Peyer's patch (tissue), 4 donors: Measurements from ENCODE around the gene STK17A. TPM values are rescaled to one million over a fixed set of nuclear protein-coding genes. Genes with fewer than 3 reads are reported as not detected.

Source experiments
- DNase-seq, 3 donors: peaks; one replicate each; pipeline ENCODE4 v3.0.0-alpha.2; 2017 to 2019
- H3K27ac ChIP-seq, 4 donors: fragments of 200-600 bp; sonication (generic); one replicate each; pipeline ENCODE4 v1.5.1; 2016 to 2019
- H3K27me3 ChIP-seq, 2 donors: fragments of 200-600 bp; sonication (generic); one replicate each; pipeline ENCODE4 v1.5.1; 2019
- H3K36me3 ChIP-seq, 3 donors: fragments of 200-600 bp; sonication (generic); one replicate each; pipeline ENCODE4 v1.5.1; 2016 to 2019
- H3K4me1 ChIP-seq, 4 donors: fragments of 200-600 bp; sonication (generic); one replicate each; pipeline ENCODE4 v1.5.1; 2016 to 2019
- H3K4me3 ChIP-seq, 4 donors: fragments of 200-600 bp; sonication (generic); 1 replicate in 3 of 4; 2 replicates in 1 of 4; pipeline ENCODE4 v1.5.1; 2016 to 2019; ENCODE audit warnings: mild to moderate bottlenecking in 1 of 4
- H3K9me3 ChIP-seq, 4 donors: fragments of 200-600 bp; sonication (generic); one replicate each; pipeline ENCODE4 v1.5.1; 2016 to 2019; ENCODE audit warnings: mild to moderate bottlenecking in 1 of 4
- POLR2A ChIP-seq, 2 donors: fragments of 450-650 bp; IDR thresholded peaks; one replicate each; pipeline ENCODE4 v1.5.1; 2017; ENCODE audit warnings: antibody characterized with exemption in 2 of 2, mild to moderate bottlenecking in 2 of 2, moderate library complexity in 2 of 2
- total RNA-seq, 4 donors: library from RNA; depleted of rRNA; stranded (reverse); fragments of >200 nt; gene quantifications; one replicate each; pipeline ENCODE4 v1.1.0, GENCODE V29; 2016
- TF ChIP-seq, protein P1 (sequence below), 6 experiments: fragments of 450-650 bp in 4 of 6; fragments of 200-600 bp in 2 of 6; sonication (generic) in 1 of 6; IDR thresholded peaks; one replicate each; pipeline ENCODE4 v1.5.1; 2017 to 2019; ENCODE audit warnings: antibody characterized with exemption in 6 of 6, mild to moderate bottlenecking in 3 of 6, moderate library complexity in 1 of 6

Gene STK17A
- total RNA-seq, 4 donors from 2014 or later, result 16.0 to 66.8 (median 17.7) TPM

DNA sequence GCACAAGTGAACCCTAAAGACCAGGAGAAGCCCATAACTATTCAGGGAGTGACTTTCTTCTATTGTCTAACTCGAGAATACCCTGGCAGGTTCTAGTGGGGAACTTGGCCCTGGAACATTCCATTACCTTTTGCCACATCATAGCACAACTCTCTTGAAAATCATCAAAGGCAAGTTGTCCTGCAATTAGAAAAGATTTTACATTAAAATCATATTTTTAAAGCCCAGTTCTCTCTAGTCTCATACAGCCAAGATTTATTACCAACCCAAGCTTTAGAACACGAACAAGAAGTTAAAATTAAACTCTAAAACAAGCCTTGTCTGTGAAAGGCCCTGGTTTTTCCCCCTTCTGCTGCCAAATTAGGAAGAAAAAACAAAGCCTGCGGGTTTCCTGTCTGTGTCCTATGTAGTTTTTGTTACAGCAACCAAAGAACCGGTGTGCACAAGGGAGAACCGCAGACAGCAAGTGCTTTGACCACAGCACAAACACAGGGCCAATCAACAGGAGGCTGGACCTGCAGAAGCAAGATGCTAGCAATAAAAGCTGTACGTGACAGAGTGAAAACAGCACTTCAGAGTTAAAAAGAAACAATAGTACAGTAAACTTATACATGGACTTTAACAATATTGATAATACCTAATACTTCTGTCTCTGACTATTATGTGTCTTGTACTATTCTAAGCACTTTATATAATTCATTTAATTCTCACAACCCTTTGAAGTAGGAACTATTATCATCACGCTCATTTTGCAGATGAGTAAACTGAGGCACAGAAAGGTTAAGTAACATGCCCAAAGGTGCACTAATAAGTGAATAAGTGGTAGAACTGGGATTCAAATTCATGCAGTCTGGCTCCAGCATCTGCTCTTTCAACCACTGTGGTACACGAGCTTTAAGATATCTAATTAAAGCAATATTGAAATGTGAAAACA lies 65.8 kb downstream of the STK17A start:
- TF ChIP-seq, protein P1, sequence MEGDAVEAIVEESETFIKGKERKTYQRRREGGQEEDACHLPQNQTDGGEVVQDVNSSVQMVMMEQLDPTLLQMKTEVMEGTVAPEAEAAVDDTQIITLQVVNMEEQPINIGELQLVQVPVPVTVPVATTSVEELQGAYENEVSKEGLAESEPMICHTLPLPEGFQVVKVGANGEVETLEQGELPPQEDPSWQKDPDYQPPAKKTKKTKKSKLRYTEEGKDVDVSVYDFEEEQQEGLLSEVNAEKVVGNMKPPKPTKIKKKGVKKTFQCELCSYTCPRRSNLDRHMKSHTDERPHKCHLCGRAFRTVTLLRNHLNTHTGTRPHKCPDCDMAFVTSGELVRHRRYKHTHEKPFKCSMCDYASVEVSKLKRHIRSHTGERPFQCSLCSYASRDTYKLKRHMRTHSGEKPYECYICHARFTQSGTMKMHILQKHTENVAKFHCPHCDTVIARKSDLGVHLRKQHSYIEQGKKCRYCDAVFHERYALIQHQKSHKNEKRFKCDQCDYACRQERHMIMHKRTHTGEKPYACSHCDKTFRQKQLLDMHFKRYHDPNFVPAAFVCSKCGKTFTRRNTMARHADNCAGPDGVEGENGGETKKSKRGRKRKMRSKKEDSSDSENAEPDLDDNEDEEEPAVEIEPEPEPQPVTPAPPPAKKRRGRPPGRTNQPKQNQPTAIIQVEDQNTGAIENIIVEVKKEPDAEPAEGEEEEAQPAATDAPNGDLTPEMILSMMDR (IDR thresholded peaks at IDR 0.05), result no peak
- no peak for TF ChIP-seq POLR2A (IDR thresholded peaks at IDR 0.05)
- peaks cover 0 to 4% (median 0%) of the 10 kb centered on the region in 3 donors for H3K36me3 ChIP-seq
- H3K27ac ChIP-seq, result peak overlapping the region; percentile 76 to 93 (median 86)
- no peaks in the 10 kb centered on the region for H3K9me3 ChIP-seq
- H3K4me3 ChIP-seq, result peak overlapping the region in 1 of 4 donors; percentile 21
- DNase-seq, result peak in 2 of 3 donors; percentile 87 to 93
- H3K4me1 ChIP-seq, result peaks cover 3 to 45% (median 32%) of the 10 kb centered on the region in 4 donors
- no peaks in the 10 kb centered on the region for H3K27me3 ChIP-seq

DNA sequence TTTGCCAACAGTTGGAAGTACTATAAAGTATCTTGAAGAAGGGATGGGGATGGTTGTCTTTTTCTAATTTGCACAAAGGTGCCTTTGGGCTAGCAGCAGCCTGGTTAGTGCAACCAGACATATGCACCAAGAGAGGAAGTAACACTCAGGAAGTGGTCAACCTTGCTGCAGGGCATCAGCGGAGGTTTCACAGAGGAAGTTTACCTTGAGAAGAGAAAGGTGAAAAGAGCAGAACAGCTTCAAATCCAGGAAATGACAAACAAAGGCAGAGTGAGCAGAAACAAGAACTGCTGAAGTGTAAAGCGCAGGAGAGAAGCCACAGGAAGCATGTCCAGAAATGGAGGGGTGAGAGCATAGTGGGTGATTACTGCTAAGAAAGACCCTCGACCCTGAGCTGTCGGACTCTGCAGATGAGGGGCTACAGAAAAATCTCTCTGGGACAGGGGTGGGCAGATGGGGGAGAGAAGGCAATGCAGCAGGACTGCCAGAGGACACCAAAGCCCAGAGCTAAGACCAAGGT lies 66.9 kb downstream of the STK17A start:
- peak overlapping the region in 2 of 4 donors; percentile 6 to 39 for H3K4me3 ChIP-seq
- H3K36me3 ChIP-seq, result no peaks in the 10 kb centered on the region
- peaks cover 3 to 51% (median 32%) of the 10 kb centered on the region in 4 donors for H3K4me1 ChIP-seq
- peak in 2 of 3 donors; percentile 78 to 92 for DNase-seq
- TF ChIP-seq, protein P1 (IDR thresholded peaks at IDR 0.05), result no peak
- TF ChIP-seq POLR2A (IDR thresholded peaks at IDR 0.05), result no peak
- no peaks in the 10 kb centered on the region for H3K27me3 ChIP-seq
- peak overlapping the region; percentile 79 to 93 (median 82) for H3K27ac ChIP-seq
- H3K9me3 ChIP-seq, result no peaks in the 10 kb centered on the region

DNA sequence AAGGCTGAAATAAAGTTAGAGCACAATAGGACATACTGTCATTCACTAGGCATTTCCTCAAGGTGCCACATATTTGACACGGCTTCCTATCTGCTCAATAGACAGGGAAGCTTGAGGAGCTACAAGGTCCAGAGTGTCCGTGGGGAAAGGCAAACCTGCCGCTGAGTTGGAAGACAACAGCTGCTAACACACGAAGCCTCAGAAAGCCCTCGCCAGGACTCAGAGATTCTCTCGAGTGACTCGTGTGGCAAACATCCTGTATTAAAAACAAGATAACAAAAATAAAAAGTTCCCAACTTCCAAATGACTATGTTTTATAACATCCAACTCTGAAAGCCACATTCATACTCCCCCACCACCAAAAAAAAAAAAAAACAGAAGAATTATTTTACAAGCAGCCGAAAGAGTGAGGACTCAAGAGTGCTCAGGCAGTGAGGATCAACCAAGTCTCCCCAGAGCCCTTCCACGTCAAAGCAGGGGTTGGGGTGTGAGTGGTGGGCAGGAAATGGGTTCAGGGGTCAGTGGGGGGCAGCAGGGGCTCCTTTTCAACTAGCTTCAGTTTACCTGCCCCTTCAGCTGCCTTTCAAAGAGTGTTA lies 67.6 kb downstream of the STK17A start:
- H3K4me1 ChIP-seq, result peaks cover 3 to 48% (median 32%) of the 10 kb centered on the region in 4 donors
- peak overlapping the region in 2 of 4 donors; percentile 6 to 39 for H3K4me3 ChIP-seq
- DNase-seq, result peak in 2 of 3 donors; percentile 62 to 81
- no peaks in the 10 kb centered on the region for H3K27me3 ChIP-seq
- no peak for TF ChIP-seq POLR2A (IDR thresholded peaks at IDR 0.05)
- TF ChIP-seq, protein P1 (IDR thresholded peaks at IDR 0.05), result no peak
- no peaks in the 10 kb centered on the region for H3K36me3 ChIP-seq
- H3K27ac ChIP-seq, result peak overlapping the region; percentile 78 to 93 (median 82)
- H3K9me3 ChIP-seq, result no peaks in the 10 kb centered on the region

DNA sequence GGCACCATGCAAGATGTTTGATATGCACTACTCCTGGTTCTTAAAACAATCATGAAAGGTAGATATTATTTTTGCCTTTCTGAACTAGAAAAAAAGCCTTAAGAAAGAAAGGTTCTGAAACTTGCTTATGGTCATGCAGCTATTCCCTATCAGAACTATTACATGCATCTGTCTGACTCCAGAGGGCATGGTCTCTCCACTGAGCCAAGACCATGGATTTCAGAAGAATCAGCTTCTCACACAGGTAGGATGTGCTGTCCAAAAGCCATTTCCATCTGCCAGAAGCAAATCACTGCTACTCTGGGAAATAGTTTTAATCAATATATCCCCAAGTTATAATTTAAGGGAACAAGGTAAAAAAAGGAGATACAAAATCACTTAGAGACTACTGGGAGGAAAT lies 69.5 kb downstream of the STK17A start:
- H3K27ac ChIP-seq, result peak overlapping the region; percentile 56 to 93 (median 82)
- H3K27me3 ChIP-seq, result no peaks in the 10 kb centered on the region
- H3K4me1 ChIP-seq, result peaks cover 3 to 30% (median 19%) of the 10 kb centered on the region in 4 donors
- no peaks in the 10 kb centered on the region for H3K36me3 ChIP-seq
- TF ChIP-seq POLR2A (IDR thresholded peaks at IDR 0.05), result no peak
- TF ChIP-seq, protein P1 (IDR thresholded peaks at IDR 0.05), result no peak
- no peaks in the 10 kb centered on the region for H3K9me3 ChIP-seq
- no peak overlapping the region for H3K4me3 ChIP-seq
- no peak for DNase-seq

DNA sequence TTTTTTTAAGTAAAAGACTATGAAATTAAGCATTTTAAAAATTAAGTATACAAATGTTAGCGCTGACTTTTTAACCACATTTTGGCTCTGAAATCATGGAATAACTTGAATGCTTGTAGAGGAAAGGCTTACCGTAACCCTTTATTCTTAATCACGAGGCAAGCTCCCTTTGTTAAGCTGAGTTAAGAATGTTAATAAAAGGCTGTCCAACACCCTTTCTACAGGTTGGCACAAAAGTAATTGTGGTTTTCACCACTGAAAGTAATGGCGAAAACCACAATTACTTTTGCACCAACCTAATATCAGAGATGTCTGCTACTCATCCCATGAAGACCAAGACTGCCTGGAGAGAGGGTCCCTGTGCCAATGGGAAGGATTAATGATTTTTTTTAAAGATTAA lies 70.6 kb downstream of the STK17A start:
- peak overlapping the region in 1 of 4 donors; percentile 51 for H3K27ac ChIP-seq
- peaks cover 0 to 22% (median 13%) of the 10 kb centered on the region in 4 donors for H3K4me1 ChIP-seq
- no peaks in the 10 kb centered on the region for H3K27me3 ChIP-seq
- H3K36me3 ChIP-seq, result no peaks in the 10 kb centered on the region
- TF ChIP-seq, protein P1 (IDR thresholded peaks at IDR 0.05), result no peak
- no peak for TF ChIP-seq POLR2A (IDR thresholded peaks at IDR 0.05)
- no peak overlapping the region for H3K4me3 ChIP-seq
- DNase-seq, result no peak
- H3K9me3 ChIP-seq, result no peaks in the 10 kb centered on the region
